Chondrocyte (in vitro differentiated cells): ENCODE results near the gene GLT8D1. TPM values are rescaled to one million over a fixed set of nuclear protein-coding genes. Genes with fewer than 3 reads are reported as not detected.
A peak's percentile ranks its signal among the peaks of the same experiment; 100 is the strongest.
"Not testable (repeated sequence)": the region's sequence is repeated elsewhere in the genome, so short reads cannot be mapped to it uniquely, and the experiment has no call there.

Source experiments
- DNase-seq: peaks from one replicate; pipeline ENCODE4 v3.0.0; 2021; ENCODE audit warnings: mixed read lengths, low spot score
- H3K27ac Mint-ChIP-seq: one replicate; pipeline ENCODE4 v1.8.0; 2021; ENCODE audit warnings: mild to moderate bottlenecking, moderate library complexity, mixed read lengths; ENCODE audit not compliant: unreplicated experiment
- H3K27me3 Mint-ChIP-seq: 2 replicates; pipeline ENCODE4 v1.8.0; 2021; ENCODE audit warnings: low read depth, mixed read lengths
- H3K36me3 Mint-ChIP-seq: 2 replicates; pipeline ENCODE4 v1.8.0; 2021; ENCODE audit warnings: low read depth, mixed read lengths
- H3K4me1 Mint-ChIP-seq: 2 replicates; pipeline ENCODE4 v1.8.0; 2021; ENCODE audit warnings: low read depth, mild to moderate bottlenecking, mixed read lengths
- H3K4me3 Mint-ChIP-seq: one replicate; pipeline ENCODE4 v1.8.0; 2021; ENCODE audit warnings: mild to moderate bottlenecking, moderate library complexity, mixed read lengths; ENCODE audit not compliant: unreplicated experiment
- H3K9me3 Mint-ChIP-seq: 2 replicates; pipeline ENCODE4 v1.8.0; 2021; ENCODE audit warnings: low read depth, mixed read lengths
- total RNA-seq: library from RNA; stranded (reverse); gene quantifications from 3 replicates; pipeline ENCODE4 v1.2.1, GENCODE V29; 2021
- TF ChIP-seq, protein P1 (sequence below): fragments of 200-600 bp; sonication (generic); IDR thresholded peaks from 2 replicates; pipeline ENCODE4 v1.5.0; 2021; ENCODE audit warnings: antibody characterized with exemption, mild to moderate bottlenecking, moderate library complexity

The GLT8D1 gene
- total RNA-seq, 1 donor from 2014 or later = 91.2 TPM

DNA sequence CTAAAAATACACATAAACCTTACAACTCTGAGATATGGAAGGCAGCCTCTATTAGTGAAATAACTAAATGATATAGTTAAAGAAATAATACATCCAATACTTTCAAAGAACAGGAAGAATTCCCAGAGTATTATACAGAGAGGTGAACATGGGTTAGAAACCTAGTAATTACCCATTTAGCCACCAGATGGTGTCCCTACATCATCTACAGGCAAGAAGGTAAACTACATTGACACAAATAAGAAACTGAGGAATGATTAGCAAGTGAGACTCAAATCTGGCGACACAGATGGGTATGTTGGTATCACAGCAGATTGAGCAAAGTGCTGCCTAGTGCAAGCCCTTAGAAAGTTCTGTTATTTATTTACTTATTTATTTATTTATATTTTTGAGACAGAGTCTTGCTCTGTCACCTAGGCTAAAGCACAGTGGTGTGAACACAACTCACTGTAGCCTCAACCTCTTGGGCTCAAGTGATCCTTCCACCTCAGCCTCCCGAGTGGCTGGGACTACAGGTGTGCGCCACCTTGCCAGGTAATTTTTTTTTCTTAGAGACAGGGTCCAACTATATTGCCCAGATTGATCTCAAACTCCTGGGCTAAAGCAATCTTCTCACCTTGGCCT lies 36.9 kb upstream of the GLT8D1 start:
- Mint-ChIP-seq H3K36me3 (peaks cover 22% of the 10 kb centered on the region), H3K27me3 (no peaks in the 10 kb centered on the region), H3K27ac (no peak overlapping the region), H3K4me1 (no peaks in the 10 kb centered on the region), H3K9me3 (no peaks in the 10 kb centered on the region), H3K4me3 (no peak overlapping the region)
- TF ChIP-seq, protein P1, sequence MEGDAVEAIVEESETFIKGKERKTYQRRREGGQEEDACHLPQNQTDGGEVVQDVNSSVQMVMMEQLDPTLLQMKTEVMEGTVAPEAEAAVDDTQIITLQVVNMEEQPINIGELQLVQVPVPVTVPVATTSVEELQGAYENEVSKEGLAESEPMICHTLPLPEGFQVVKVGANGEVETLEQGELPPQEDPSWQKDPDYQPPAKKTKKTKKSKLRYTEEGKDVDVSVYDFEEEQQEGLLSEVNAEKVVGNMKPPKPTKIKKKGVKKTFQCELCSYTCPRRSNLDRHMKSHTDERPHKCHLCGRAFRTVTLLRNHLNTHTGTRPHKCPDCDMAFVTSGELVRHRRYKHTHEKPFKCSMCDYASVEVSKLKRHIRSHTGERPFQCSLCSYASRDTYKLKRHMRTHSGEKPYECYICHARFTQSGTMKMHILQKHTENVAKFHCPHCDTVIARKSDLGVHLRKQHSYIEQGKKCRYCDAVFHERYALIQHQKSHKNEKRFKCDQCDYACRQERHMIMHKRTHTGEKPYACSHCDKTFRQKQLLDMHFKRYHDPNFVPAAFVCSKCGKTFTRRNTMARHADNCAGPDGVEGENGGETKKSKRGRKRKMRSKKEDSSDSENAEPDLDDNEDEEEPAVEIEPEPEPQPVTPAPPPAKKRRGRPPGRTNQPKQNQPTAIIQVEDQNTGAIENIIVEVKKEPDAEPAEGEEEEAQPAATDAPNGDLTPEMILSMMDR = peak; percentile 93
- no peak for DNase-seq

DNA sequence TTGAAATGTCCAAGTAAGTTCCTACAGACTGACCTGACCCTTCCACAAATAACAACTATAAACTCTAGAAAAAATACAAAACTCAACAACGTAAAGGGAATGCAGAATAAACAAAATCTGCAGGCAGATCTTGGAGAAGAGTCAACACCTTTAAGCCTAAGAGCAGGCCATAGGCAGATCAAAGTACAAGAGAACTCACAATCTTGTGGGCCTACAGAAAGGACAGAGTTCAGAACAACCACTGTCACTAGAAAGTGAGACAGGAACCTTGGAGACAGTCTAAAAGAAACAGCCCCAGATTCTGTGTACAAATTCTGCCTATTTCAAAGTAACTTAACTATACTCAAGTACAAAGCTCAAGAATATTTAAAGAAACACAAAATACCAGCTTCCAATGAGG lies 34.1 kb upstream of the GLT8D1 start:
- H3K36me3 Mint-ChIP-seq = peaks cover 22% of the 10 kb centered on the region
- TF ChIP-seq, protein P1 = no peak
- DNase-seq = no peak
- H3K9me3 Mint-ChIP-seq = no peaks in the 10 kb centered on the region
- H3K27ac Mint-ChIP-seq = no peak overlapping the region
- H3K4me1 Mint-ChIP-seq = no peaks in the 10 kb centered on the region
- no peak overlapping the region for H3K4me3 Mint-ChIP-seq
- H3K27me3 Mint-ChIP-seq = no peaks in the 10 kb centered on the region

DNA sequence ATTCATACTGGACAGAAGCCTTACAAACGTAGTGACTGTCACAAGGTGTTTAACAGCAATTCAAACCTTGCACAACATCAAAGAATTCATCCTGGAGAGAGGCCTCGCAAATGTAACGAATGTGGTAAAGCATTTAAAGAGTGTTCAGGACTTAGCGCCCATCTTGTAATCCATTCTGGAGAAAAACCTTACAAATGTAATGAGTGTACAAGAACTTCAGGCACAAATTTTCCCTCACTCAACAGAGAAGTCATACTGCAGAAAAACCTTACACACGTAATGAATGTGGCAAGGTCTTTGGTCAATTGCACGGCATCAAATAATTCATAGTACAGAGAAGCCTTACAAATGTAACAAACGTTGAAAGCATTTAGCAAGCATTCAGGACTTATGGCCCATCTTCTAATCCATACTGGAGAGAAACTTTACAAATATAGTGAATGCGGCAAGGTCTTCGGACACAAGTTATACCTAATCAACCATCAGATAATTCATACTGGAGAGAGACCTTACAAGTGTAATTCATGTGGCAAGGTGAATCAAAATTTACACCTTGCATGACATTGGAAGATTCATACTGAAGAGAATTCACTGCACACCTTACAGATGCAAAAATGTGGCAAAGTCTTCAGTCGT lies 27.8 kb upstream of the GLT8D1 start:
- peaks cover 57% of the 10 kb centered on the region for H3K36me3 Mint-ChIP-seq
- TF ChIP-seq, protein P1 = no peak
- H3K9me3 Mint-ChIP-seq = peaks cover 10% of the 10 kb centered on the region

DNA sequence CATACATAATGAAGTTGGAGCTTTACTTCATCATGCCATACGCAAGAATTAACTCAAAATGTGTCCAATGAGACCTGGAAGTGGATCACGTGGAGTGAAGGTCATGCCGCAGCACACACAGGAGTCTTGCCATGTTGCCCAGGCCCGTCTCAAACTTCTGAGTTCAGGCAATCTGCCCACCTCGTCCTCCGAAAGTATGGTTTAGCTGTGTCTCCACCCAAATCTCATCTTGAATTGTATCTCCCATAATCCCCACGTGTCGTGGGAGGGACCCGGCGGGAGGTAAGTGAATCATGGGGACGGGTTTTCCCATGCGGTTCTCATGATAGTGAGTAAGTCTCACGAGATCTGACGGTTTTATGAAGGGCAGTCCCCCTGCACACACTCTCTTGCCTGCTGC lies 26.0 kb upstream of the GLT8D1 start:
- DNase-seq = no peak
- Mint-ChIP-seq H3K27ac (no peak overlapping the region), H3K27me3 (no peaks in the 10 kb centered on the region), H3K4me1 (no peaks in the 10 kb centered on the region), H3K4me3 (no peak overlapping the region), H3K36me3 (peaks cover 57% of the 10 kb centered on the region), H3K9me3 (peaks cover 11% of the 10 kb centered on the region)
- TF ChIP-seq, protein P1 = no peak

More for the DNA sequence above, 27.8 kb upstream of the GLT8D1 start:
- Mint-ChIP-seq H3K4me1 (no peaks in the 10 kb centered on the region), H3K27ac (no peak overlapping the region), H3K4me3 (no peak overlapping the region), H3K27me3 (no peaks in the 10 kb centered on the region)
- no peak for DNase-seq

DNA sequence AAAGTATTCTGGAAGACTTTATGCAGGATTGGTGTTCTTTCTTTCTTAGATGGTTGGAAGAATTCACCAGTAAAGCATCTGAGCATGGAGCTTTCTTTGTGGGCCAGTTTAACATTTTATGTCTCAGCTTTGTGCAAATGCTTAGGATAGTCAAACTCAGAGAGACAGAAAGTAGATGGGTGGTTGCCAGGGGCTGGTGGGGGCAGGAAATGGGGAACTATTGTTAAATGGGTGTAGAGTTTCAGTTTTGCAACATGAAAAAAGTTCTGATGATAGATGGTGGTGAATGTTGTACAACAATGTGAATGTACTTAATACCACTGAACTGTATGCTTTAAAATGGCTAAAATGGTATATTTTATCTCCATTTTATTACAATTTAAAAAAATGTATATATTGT lies 25.1 kb upstream of the GLT8D1 start:
- peaks cover 54% of the 10 kb centered on the region for H3K36me3 Mint-ChIP-seq
- no peaks in the 10 kb centered on the region for H3K27me3 Mint-ChIP-seq
- no peak overlapping the region for H3K27ac Mint-ChIP-seq
- TF ChIP-seq, protein P1 = no peak
- peaks cover 11% of the 10 kb centered on the region for H3K9me3 Mint-ChIP-seq
- no peaks in the 10 kb centered on the region for H3K4me1 Mint-ChIP-seq
- H3K4me3 Mint-ChIP-seq = no peak overlapping the region
- DNase-seq = no peak

DNA sequence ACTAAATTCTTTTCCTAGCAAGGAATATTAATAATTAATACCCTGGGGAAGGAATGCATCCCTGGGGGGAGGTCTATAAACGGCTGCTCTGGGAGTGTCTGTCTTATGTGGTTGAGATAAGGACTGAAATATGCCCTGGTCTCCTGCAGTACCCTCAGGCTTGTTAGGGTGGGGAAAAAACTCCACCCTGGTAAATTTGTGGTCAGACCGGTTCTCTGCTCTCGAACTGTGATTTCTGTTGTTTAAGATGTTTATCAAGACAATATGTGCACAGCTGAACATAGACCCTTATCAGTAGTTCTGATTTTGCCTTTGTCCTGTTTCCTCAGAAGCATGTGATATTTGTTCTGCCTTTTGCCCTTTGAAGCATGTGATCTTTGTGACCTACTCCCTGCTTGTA lies 23.2 kb upstream of the GLT8D1 start:
- not testable (repeated sequence) for H3K27ac Mint-ChIP-seq, H3K27me3 Mint-ChIP-seq
- H3K36me3 Mint-ChIP-seq = peaks cover 48% of the 10 kb centered on the region

More for the DNA sequence above, 23.2 kb upstream of the GLT8D1 start:
- not testable (repeated sequence) for H3K4me3 Mint-ChIP-seq, H3K4me1 Mint-ChIP-seq, DNase-seq
- H3K9me3 Mint-ChIP-seq = peaks cover 11% of the 10 kb centered on the region
